K562 (cell line): ENCODE data around the gene SPG21. TPM values are rescaled to one million over a fixed set of nuclear protein-coding genes. Genes with fewer than 3 reads are reported as not detected.

Source experiments
- E2F6 ChIP-seq, 2 experiments: IDR thresholded peaks; 2 replicates each; pipeline ENCODE4 v1.6.1; 2011; ENCODE audit warnings: borderline replicate concordance in 1 of 2, control low read depth in 1 of 2, low read depth in 1 of 2, low read length in 1 of 2, mild to moderate bottlenecking in 1 of 2, mixed read lengths in 1 of 2, moderate library complexity in 1 of 2; ENCODE audit not compliant: insufficient read depth in 1 of 2, insufficient read length in 1 of 2, poor library complexity in 1 of 2, severe bottlenecking in 1 of 2; ENCODE audit errors: extremely low read depth in 1 of 2
- L3MBTL2 ChIP-seq: fragments of 450-650 bp; IDR thresholded peaks from 2 replicates; pipeline ENCODE4 v1.6.1; 2016; ENCODE audit warnings: mild to moderate bottlenecking, moderate library complexity
- MAFG ChIP-seq: fragments of 450-650 bp; conservative IDR thresholded peaks from 2 replicates; pipeline ENCODE4 v1.6.1; 2016; ENCODE audit warnings: missing genetic modification characterization, missing compliant biosample characterization
- MGA ChIP-seq: fragments of 450-650 bp; IDR thresholded peaks from 2 replicates; pipeline ENCODE4 v1.6.1; 2016; ENCODE audit warnings: mild to moderate bottlenecking, moderate library complexity
- MTA1 ChIP-seq: fragments of 450-650 bp; IDR thresholded peaks from 2 replicates; pipeline ENCODE4 v1.6.1; 2017; ENCODE audit warnings: borderline replicate concordance
- NFE2 ChIP-seq: IDR thresholded peaks from 2 replicates; pipeline ENCODE4 v1.6.1; 2014; ENCODE audit warnings: antibody characterized with exemption, low read depth
- RCOR1 ChIP-seq, 2 experiments: IDR thresholded peaks; 2 replicates each; pipeline ENCODE4 v1.6.1; 2012; ENCODE audit warnings: low read depth in 2 of 2, low read length in 2 of 2, borderline replicate concordance in 1 of 2, improper control_type of control experiment in 1 of 2
- SOX6 ChIP-seq: fragments of 450-650 bp; IDR thresholded peaks from 2 replicates; pipeline ENCODE4 v1.6.1; 2014; ENCODE audit warnings: mild to moderate bottlenecking
- ZEB2 ChIP-seq: fragments of 450-650 bp; IDR thresholded peaks from 2 replicates; pipeline ENCODE4 v1.6.1; 2016
- ZFP1 ChIP-seq: fragments of 450-650 bp; formaldehyde crosslinking; IDR thresholded peaks from 2 replicates; pipeline ENCODE4 v1.4.0; 2020; ENCODE audit warnings: mild to moderate bottlenecking, mixed read lengths
- ZNF316 ChIP-seq: fragments of 450-650 bp; IDR thresholded peaks from 2 replicates; pipeline ENCODE4 v1.6.1; 2016
- ZNF512 ChIP-seq: IDR thresholded peaks from 2 replicates; pipeline ENCODE4 v1.6.1; 2016; ENCODE audit warnings: missing genetic modification characterization, missing compliant biosample characterization
- polyA plus RNA-seq, 8 experiments: library from polyadenylated mRNA; depleted of rRNA in 4 of 8; stranded (reverse) in 5 of 8; unstranded in 3 of 8; fragments of >200 nt; fragmentation: Nextera tagmentation in 2 of 8; fragmentation: Illumina TruSeq in 1 of 8; extraction: Ambion mirVana in 2 of 8; extraction: Trizol in 1 of 8; gene quantifications; 2 replicates each; pipeline versions ENCODE4 v1.2.1 to v1.2.3, GENCODE V29; 2011 to 2014; ENCODE audit warnings: inconsistent platforms in 1 of 8, missing spikeins in 1 of 8
- total RNA-seq, 7 experiments: library from RNA; depleted of rRNA in 6 of 7; stranded (reverse); fragments of >200 nt in 6 of 7; fragmentation: Illumina TruSeq in 2 of 7; extraction: Trizol in 2 of 7; gene quantifications; 2 replicates each; pipeline versions ENCODE4 v1.2.1 to v1.2.3, GENCODE V29; 2011 to 2021; ENCODE audit warnings: low replicate concordance in 1 of 7

SPG21 gene
- total and polyA plus RNA-seq, 9 of the 15 experiments (the other 6 are each of a cell fraction or from before 2014, with no cell fraction given): 22.8 to 98.8 (median 65.1) TPM

GRCh38 chr15:64950888-64951287 lies 38.8 kb downstream of the SPG21 start (continued):
- peak; percentile 44 for TF ChIP-seq MGA
- TF ChIP-seq RCOR1 (IDR thresholded peaks at IDR 0.05; ENCODE audit: borderline replicate concordance in 1 of 2, low read depth in 2 of 2, low read length in 2 of 2): no peak
- TF ChIP-seq ZEB2: peak; percentile 81
- no peak for TF ChIP-seq ZFP1 (CRISPR knock-in tag)
- peak; percentile 7; the same call in 1 of the 2 replicates for TF ChIP-seq ZNF512 (tag)
- TF ChIP-seq L3MBTL2: peak; percentile 52
- 0 out of 2 replicates have a peak, but pooled peaks have one; percentile 16 for TF ChIP-seq MTA1
- 0 out of 2 replicates have a peak, but pooled peaks have one; percentile 11 for TF ChIP-seq SOX6
- TF ChIP-seq E2F6 (IDR thresholded peaks at IDR 0.05; ENCODE audit: borderline replicate concordance in 1 of 2, extremely low read depth in 1 of 2, insufficient read depth in 1 of 2, insufficient read length in 1 of 2, low read depth in 1 of 2, low read length in 1 of 2, poor library complexity in 1 of 2, severe bottlenecking in 1 of 2): peak in 1 of 2 experiments; percentile 32
- 0 out of 2 replicates have a peak, but pooled peaks have one; percentile 34 for TF ChIP-seq ZNF316
- peak; percentile 64 for TF ChIP-seq NFE2
- TF ChIP-seq MAFG (tag): peak; percentile 50
